ENCODE data around the gene AKAP12. TPM values are rescaled to one million over a fixed set of nuclear protein-coding genes. Genes with fewer than 3 reads are reported as not detected.

Gene AKAP12
- total RNA-seq, 1 donor from 2014 or later: 5.0 TPM

DNA sequence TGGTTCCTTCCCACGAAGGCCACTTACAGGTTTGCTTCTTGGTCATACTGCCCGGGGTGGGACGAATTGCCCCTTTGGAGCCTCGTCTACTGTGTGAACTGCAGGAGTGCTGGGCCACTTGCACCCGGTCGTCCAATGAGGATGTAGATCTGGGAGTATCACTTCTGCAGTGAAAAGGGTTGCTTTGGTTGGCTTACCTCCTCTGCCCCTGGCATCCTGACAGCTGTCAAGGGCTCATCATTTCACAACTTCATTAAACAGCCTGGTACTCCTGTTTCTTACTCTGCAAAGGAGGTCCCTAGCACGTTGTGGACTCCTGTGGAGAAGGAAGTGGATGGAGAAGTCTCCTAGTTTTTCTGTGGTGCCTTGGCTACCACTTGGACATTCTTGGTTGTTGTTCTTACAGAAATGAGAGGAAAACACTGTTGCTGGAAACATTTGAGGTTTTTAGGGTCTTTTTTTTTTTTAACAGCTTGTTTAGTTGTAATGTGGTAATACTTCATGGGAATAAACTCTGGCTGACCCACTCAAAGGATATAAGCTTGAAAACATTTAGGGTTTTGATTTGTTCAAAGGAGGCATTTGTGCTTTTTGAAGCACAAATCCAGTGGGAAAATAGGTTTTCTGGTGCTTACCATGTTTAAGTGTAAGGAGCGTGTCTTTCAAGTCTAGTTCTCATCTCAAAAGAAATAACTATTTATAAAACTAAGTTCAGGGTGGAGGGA is 60.7 kb downstream of the AKAP12 start:
- Histone ChIP-seq H3K4me3 (ENCODE audit: low read depth, low read length) (no peak overlapping the region), H3K36me3 (ENCODE audit: control insufficient read depth, insufficient read depth, low read length) (no peaks in the 10 kb centered on the region), H3K27me3 (ENCODE audit: control insufficient read depth, insufficient read depth, low read length) (no peaks in the 10 kb centered on the region)
- FAIRE-seq (no peak), DNase-seq (ENCODE audit: low read depth) (no peak)
- no peak for TF ChIP-seq CTCF (IDR thresholded peaks at IDR 0.05; ENCODE audit: insufficient read depth, low read length, severe bottlenecking)

- FAIRE-seq (no peak), DNase-seq (ENCODE audit: low read depth) (no peak)
- Histone ChIP-seq H3K4me3 (ENCODE audit: low read depth, low read length) (no peak overlapping the region), H3K36me3 (ENCODE audit: control insufficient read depth, insufficient read depth, low read length) (no peaks in the 10 kb centered on the region), H3K27me3 (ENCODE audit: control insufficient read depth, insufficient read depth, low read length) (no peaks in the 10 kb centered on the region)
- TF ChIP-seq CTCF (IDR thresholded peaks at IDR 0.05; ENCODE audit: insufficient read depth, low read length, severe bottlenecking): no peak
Measured at GRCh38 chr6:151301547-151301946, 61.8 kb downstream of the AKAP12 start.

GRCh38 chr6:151303231-151303630 is 63.5 kb downstream of the AKAP12 start:
- no peak for FAIRE-seq

GRCh38 chr6:151306269-151306783 is 66.6 kb downstream of the AKAP12 start:
- DNase-seq (ENCODE audit: low read depth) (no peak), FAIRE-seq (no peak)
- Histone ChIP-seq H3K4me3 (ENCODE audit: low read depth, low read length) (no peak overlapping the region), H3K27me3 (ENCODE audit: control insufficient read depth, insufficient read depth, low read length) (no peaks in the 10 kb centered on the region), H3K36me3 (ENCODE audit: control insufficient read depth, insufficient read depth, low read length) (no peaks in the 10 kb centered on the region)
- TF ChIP-seq CTCF (IDR thresholded peaks at IDR 0.05; ENCODE audit: insufficient read depth, low read length, severe bottlenecking): no peak

More at GRCh38 chr6:151303231-151303630, 63.5 kb downstream of the AKAP12 start:
- no peaks in the 10 kb centered on the region for H3K36me3 ChIP-seq (ENCODE audit: control insufficient read depth, insufficient read depth, low read length)
- H3K4me3 ChIP-seq (ENCODE audit: low read depth, low read length): no peak overlapping the region
- TF ChIP-seq CTCF (IDR thresholded peaks at IDR 0.05; ENCODE audit: insufficient read depth, low read length, severe bottlenecking): no peak
- DNase-seq (ENCODE audit: low read depth): no peak
- H3K27me3 ChIP-seq (ENCODE audit: control insufficient read depth, insufficient read depth, low read length): no peaks in the 10 kb centered on the region

- Histone ChIP-seq H3K36me3 (ENCODE audit: control insufficient read depth, insufficient read depth, low read length) (no peaks in the 10 kb centered on the region), H3K4me3 (ENCODE audit: low read depth, low read length) (no peak overlapping the region), H3K27me3 (ENCODE audit: control insufficient read depth, insufficient read depth, low read length) (no peaks in the 10 kb centered on the region)
- DNase-seq (ENCODE audit: low read depth): no peak
- no peak for FAIRE-seq
- no peak for TF ChIP-seq CTCF (IDR thresholded peaks at IDR 0.05; ENCODE audit: insufficient read depth, low read length, severe bottlenecking)
Measured at GRCh38 chr6:151307501-151307900, 67.7 kb downstream of the AKAP12 start.

DNA sequence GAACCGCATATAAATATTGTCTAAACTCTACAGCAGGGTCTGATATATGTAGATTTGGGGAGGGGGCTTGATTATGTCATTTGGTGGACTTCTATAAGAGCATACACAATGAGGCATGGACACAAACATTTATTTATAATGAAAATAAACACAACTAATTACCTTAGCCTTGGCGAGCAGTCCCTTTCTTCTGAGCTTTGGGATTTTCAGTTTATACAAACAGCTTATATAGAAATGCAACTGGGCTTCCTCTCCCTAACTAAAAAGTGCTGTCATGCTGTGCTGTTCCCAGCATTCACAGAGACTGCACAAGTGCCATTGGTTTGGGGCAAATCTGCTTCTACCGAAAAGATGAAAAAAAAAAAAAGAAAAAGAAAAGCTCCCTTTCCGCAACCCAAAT is 69.9 kb downstream of the AKAP12 start:
- Histone ChIP-seq H3K4me3 (ENCODE audit: low read depth, low read length) (no peak overlapping the region), H3K36me3 (ENCODE audit: control insufficient read depth, insufficient read depth, low read length) (no peaks in the 10 kb centered on the region), H3K27me3 (ENCODE audit: control insufficient read depth, insufficient read depth, low read length) (no peaks in the 10 kb centered on the region)
- no peak for DNase-seq (ENCODE audit: low read depth)
- no peak for TF ChIP-seq CTCF (IDR thresholded peaks at IDR 0.05; ENCODE audit: insufficient read depth, low read length, severe bottlenecking)
- no peak for FAIRE-seq
